M059J (cell line): ENCODE results near the gene KANK2. TPM values are rescaled to one million over a fixed set of nuclear protein-coding genes. Genes with fewer than 3 reads are reported as not detected.
"Not testable (repeated sequence)": the region's sequence is repeated elsewhere in the genome, so short reads cannot be mapped to it uniquely, and the experiment has no call there.

ENCODE experiments used
- DNase-seq: peaks from one replicate; pipeline ENCODE4 v3.0.0-alpha.2; 2012; ENCODE audit warnings: low read depth
- total RNA-seq: library from RNA; depleted of rRNA; stranded (reverse); fragments of >200 nt; shearing (Covaris generic); gene quantifications from 2 replicates; pipeline ENCODE4 v1.2.3, GENCODE V29; 2014; rRNA removed

Gene KANK2
- total RNA-seq, 1 experiment from 2014 or later: 183 TPM

- not testable (repeated sequence) for DNase-seq
Measured at GRCh38 chr19:11140023-11140538, 57.3 kb downstream of the KANK2 start.

GRCh38 chr19:11138601-11139300, 58.6 kb downstream of the KANK2 start:
- DNase-seq: peak; percentile 95

DNA sequence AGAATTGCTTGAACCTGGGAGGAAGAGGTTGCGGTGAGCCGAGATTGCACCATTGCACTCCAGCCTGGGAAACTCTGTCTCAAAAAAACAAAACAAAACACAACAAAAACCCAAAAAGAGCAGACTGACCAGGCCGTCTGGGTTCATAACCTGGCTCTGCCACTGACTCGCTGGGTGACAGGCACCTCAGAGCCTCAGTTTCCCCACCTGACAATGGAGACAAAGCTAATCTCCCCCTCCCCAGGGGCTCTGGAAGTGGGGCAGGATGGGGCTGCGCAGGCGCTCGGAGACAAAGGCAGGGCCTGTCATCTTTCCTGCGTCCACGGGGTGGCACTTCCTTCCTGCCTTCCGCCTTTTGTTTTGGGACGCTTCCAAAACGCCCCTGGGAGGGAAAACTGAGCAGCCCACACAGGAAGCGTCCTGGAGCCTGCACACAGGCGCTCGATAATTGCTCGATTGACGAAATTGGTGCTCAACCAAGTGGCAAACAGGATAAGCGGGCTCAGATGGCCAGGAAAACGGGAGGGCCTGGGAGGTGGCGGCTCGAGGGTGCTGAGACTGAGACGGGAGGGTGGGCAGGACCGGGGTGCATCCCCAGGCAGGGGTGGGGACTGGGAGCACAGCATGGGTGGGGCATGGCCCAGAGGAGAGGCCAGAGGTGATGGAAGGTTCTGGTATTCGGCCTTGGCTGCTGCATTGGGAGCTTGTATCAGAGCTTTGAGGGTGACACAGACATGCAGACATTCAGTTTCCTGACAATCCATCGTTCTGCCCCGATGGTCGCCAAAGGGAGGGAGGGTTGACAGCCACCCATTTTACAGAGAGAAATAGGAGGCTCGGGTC, 59.6 kb downstream of the KANK2 start:
- DNase-seq: peak; percentile 94

GRCh38 chr19:11136400-11137101, 60.8 kb downstream of the KANK2 start:
- peak; percentile 74 for DNase-seq

GRCh38 chr19:11131471-11131870, 65.9 kb downstream of the KANK2 start:
- DNase-seq: no peak

DNA sequence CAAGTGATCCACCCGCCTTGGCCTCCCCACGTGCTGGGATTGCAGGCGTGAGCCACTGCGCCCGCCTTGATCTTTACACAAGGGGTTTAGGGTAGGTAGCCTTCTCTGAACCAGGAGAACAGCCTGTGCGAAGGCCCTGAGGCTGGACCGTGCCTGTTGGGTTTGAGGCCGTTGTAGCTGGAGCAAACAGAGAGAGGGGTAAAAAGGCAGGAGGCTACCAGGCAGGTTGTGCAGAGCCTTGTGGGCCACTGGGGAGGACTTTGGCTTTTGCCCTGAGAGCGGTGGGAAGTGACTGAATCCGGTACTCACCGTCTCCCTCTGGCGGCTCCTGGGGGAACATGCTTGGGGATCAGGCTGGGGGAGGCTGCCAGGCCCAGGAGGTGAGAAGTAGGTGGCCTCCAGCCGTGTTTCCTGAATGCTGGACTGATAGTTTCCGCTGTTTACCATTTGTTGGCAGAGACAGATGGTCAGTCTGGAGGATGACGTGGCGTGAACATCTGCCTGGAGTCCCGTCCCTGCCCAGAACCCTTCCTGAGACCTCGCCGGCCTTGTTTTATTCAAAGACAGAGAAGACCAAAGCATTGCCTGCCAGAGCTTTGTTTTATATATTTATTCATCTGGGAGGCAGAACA, 66.4 kb downstream of the KANK2 start:
- DNase-seq: peak; percentile 70

GRCh38 chr19:11127905-11128304, 69.4 kb downstream of the KANK2 start:
- DNase-seq: no peak

GRCh38 chr19:11125994-11126685, 71.2 kb downstream of the KANK2 start:
- peak; percentile 73 for DNase-seq

- DNase-seq: not testable (repeated sequence)
Measured at GRCh38 chr19:11124157-11124556, 73.2 kb downstream of the KANK2 start.

DNA sequence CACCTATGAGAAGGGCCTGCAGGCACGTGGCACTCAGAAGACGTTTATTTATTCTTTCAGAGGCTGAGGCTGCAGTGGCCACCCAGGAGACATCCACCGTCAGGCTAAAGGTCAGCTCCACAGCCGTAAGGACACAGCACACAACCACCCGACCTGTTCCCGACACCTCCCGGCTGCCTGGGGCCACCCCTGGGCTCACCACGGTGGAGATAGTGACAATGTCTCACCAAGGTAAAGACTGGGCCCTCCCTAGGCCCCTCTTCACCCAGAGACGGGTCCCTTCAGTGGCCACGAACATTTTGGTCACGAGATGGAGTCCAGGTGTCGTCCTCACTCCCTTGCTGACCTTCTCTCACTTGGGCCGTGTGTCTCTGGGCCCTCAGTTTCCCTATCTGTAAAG, 74.2 kb downstream of the KANK2 start:
- DNase-seq: no peak

GRCh38 chr19:11121963-11122362, 75.4 kb downstream of the KANK2 start:
- DNase-seq: not testable (repeated sequence)

DNA sequence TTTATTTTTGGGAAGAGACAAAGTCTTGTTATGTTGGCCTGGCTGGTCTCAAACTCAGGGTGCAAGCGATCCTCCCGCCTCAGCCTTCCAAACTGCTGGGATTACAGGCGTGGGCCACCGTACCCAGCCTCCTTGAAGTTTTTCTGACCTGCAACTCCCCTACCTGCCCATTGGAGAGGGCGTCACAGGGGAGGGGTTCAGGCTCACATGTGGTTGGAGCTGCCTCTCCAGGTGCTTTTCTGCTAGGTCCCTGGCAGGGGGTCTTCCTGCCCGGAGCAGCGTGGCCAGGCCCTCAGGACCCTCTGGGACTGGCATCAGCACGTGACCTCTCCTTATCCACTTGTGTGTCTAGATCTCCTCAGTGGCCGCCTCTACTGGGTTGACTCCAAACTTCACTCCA, 80.8 kb downstream of the KANK2 start:
- no peak for DNase-seq

GRCh38 chr19:11115895-11116446, 81.4 kb downstream of the KANK2 start:
- no peak for DNase-seq

GRCh38 chr19:11115042-11115441, 82.3 kb downstream of the KANK2 start:
- DNase-seq: no peak

Other genes with a start within 250 kb of the KANK2 start
- 50.7 and 94.6 TPM in 2 replicates for gene SMARCA4, start 236.5 kb downstream of the KANK2 start, total RNA-seq
- gene LDLR, start 108.1 kb downstream of the KANK2 start, total RNA-seq: 65.7 and 89.0 TPM in 2 replicates
- gene SPC24, start 41.8 kb downstream of the KANK2 start, total RNA-seq: 55.4 and 64.4 TPM in 2 replicates
- gene ANGPTL8, start 42.1 kb upstream of the KANK2 start, total RNA-seq: not detected in 2 replicates
- 1.8 and 13.0 TPM in 2 replicates for gene DOCK6, start 65.0 kb upstream of the KANK2 start, total RNA-seq
- not detected in 2 replicates for gene TSPAN16, start 98.6 kb upstream of the KANK2 start, total RNA-seq
- 0.17 and 0.74 TPM in 2 replicates for gene RAB3D, start 142.1 kb upstream of the KANK2 start, total RNA-seq
- 206 and 246 TPM in 2 replicates for gene TMEM205, start 148.7 kb upstream of the KANK2 start, total RNA-seq
- 4.7 and 7.9 TPM in 2 replicates for gene CCDC159, start 149.0 kb upstream of the KANK2 start, total RNA-seq
- 27.9 and 31.6 TPM in 2 replicates for gene PLPPR2, start 157.9 kb upstream of the KANK2 start, total RNA-seq
- gene SWSAP1, start 177.1 kb upstream of the KANK2 start, total RNA-seq: 2.4 and 2.7 TPM in 2 replicates
- 10.5 and 10.7 TPM in 2 replicates for gene EPOR, start 186.8 kb upstream of the KANK2 start, total RNA-seq
- gene RGL3, start 221.8 kb upstream of the KANK2 start, total RNA-seq: 2.5 and 3.7 TPM in 2 replicates
- 0.32 and 0.54 TPM in 2 replicates for gene ODAD3, start 237.6 kb upstream of the KANK2 start, total RNA-seq
- gene PRKCSH, start 238.1 kb upstream of the KANK2 start, total RNA-seq: 65.9 and 132 TPM in 2 replicates